Osteoblast (primary cell): ENCODE measurements around the gene ARHGAP11A. TPM values are rescaled to one million over a fixed set of nuclear protein-coding genes. Genes with fewer than 3 reads are reported as not detected.

Source experiments
- DNase-seq: peaks from one replicate; pipeline ENCODE4 v3.0.0; 2011; ENCODE audit warnings: low spot score, mixed read lengths; ENCODE audit not compliant: insufficient read length; ENCODE audit errors: missing footprints
- H2AFZ ChIP-seq: 2 replicates; pipeline ENCODE4 v1.6.0; 2011; ENCODE audit warnings: mild to moderate bottlenecking, low read length
- H3K27ac ChIP-seq: 2 replicates; pipeline ENCODE4 v1.5.1; 2011; ENCODE audit warnings: mild to moderate bottlenecking, low read depth, low read length, moderate library complexity
- H3K27me3 ChIP-seq: 2 replicates; pipeline ENCODE4 v1.6.0; 2012; ENCODE audit warnings: mild to moderate bottlenecking, control low read depth, inconsistent platforms, low read length, moderate library complexity; ENCODE audit not compliant: insufficient read depth
- H3K36me3 ChIP-seq: 2 replicates; pipeline ENCODE4 v1.5.1; 2011; ENCODE audit warnings: mild to moderate bottlenecking, low read length, control low read depth, moderate library complexity; ENCODE audit not compliant: insufficient read depth
- H3K4me1 ChIP-seq: 2 replicates; pipeline ENCODE4 v1.5.1; 2011; ENCODE audit warnings: mild to moderate bottlenecking, low read length, control low read depth, moderate library complexity; ENCODE audit not compliant: insufficient read depth
- H3K4me2 ChIP-seq: 2 replicates; pipeline ENCODE4 v1.6.0; 2011; ENCODE audit warnings: mild to moderate bottlenecking, low read length; ENCODE audit not compliant: insufficient read depth
- H3K4me3 ChIP-seq: fragments of 200-600 bp; sonication (generic); 3 replicates; pipeline ENCODE4 v1.5.1; 2012; ENCODE audit warnings: mild to moderate bottlenecking, low read length, inconsistent platforms; ENCODE audit not compliant: insufficient read depth
- H3K79me2 ChIP-seq: 2 replicates; pipeline ENCODE4 v1.6.0; 2012; ENCODE audit warnings: mild to moderate bottlenecking, low read length, control low read depth, inconsistent platforms; ENCODE audit not compliant: insufficient read depth
- H3K9me3 ChIP-seq: 2 replicates; pipeline ENCODE4 v1.5.1; 2011; ENCODE audit warnings: low read depth, low read length, control low read depth
- H4K20me1 ChIP-seq: 2 replicates; pipeline ENCODE4 v1.6.0; 2012; ENCODE audit warnings: mild to moderate bottlenecking, low read length, control low read depth; ENCODE audit not compliant: insufficient read depth
- total RNA-seq: library from RNA; depleted of rRNA; stranded (reverse); fragments of >200 nt; gene quantifications from 2 replicates; pipeline ENCODE4 v1.2.3, GENCODE V29; 2012
- TF ChIP-seq, protein P1 (sequence below): IDR thresholded peaks from 2 replicates; pipeline ENCODE4 v1.5.1; 2011; ENCODE audit warnings: mild to moderate bottlenecking, low read depth, low read length, moderate library complexity; ENCODE audit errors: extremely low read depth

The ARHGAP11A gene
- total RNA-seq, 1 donor = 7.2 TPM

- Histone ChIP-seq H3K27ac (no peak within 1 kb of the TSS), H3K4me2 (peak within 1 kb of the TSS; percentile 67), H4K20me1 (no peaks in the 10 kb centered on the region), H3K9me3 (no peaks in the 10 kb centered on the region), H3K4me1 (no peaks in the 10 kb centered on the region), H2AFZ (peak within 1 kb of the TSS; percentile 90), H3K27me3 (no peaks in the 10 kb centered on the region), H3K4me3 (peak within 1 kb of the TSS; percentile 65), H3K79me2 (peaks cover 3% of the 10 kb centered on the region), H3K36me3 (peaks cover 27% of the 10 kb centered on the region)
- TF ChIP-seq, protein P1, sequence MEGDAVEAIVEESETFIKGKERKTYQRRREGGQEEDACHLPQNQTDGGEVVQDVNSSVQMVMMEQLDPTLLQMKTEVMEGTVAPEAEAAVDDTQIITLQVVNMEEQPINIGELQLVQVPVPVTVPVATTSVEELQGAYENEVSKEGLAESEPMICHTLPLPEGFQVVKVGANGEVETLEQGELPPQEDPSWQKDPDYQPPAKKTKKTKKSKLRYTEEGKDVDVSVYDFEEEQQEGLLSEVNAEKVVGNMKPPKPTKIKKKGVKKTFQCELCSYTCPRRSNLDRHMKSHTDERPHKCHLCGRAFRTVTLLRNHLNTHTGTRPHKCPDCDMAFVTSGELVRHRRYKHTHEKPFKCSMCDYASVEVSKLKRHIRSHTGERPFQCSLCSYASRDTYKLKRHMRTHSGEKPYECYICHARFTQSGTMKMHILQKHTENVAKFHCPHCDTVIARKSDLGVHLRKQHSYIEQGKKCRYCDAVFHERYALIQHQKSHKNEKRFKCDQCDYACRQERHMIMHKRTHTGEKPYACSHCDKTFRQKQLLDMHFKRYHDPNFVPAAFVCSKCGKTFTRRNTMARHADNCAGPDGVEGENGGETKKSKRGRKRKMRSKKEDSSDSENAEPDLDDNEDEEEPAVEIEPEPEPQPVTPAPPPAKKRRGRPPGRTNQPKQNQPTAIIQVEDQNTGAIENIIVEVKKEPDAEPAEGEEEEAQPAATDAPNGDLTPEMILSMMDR = no peak
- DNase-seq = peak; percentile 50
Observed at GRCh38 chr15:32641517-32642059, 26.3 kb downstream of the ARHGAP11A start, which contains the start of gene SCG5. Gene SCG5 (plus strand): TSS chr15:32641710. CDS start chr15:32643593, 1,883 bp downstream.

DNA sequence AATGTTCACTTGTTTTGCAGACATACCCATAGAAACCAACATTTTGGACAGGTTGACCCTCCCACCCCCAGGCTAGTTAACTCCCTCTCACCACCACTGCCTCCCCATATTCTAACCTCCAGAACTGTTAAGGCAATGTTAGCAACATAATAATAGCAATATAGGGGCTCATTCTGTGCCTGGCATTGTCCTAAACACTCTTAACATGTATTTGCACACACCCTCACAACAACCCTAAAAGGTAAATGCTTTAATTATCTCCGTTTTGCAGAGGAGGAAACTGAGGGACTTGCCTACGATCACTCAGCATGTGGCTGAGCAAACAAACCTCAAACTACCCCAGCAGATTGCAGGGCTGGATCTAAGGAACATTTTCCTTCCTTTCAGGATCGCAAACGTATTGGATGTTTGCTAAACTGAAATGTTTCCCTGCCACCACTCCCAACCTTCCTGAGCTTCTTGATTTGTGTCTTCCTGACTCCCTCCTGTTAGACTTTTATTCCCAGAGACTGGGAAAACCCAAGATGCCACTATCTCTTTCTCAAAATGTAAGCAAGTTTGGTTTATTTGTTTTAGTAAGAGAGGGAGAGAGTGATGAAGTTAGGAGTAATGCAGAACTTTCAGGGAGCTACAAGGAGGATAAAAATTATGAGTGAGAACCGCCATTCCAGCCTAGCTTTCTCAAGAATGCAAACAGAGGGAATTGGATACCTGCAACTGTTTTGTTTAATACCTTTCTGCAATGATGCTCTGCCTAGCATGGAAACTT lies 27.5 kb downstream of the ARHGAP11A start:
- TF ChIP-seq, protein P1 = no peak
- Histone ChIP-seq H3K9me3 (no peaks in the 10 kb centered on the region), H2AFZ (peak overlapping the region; percentile 15), H3K4me3 (no peak overlapping the region), H3K79me2 (no peaks in the 10 kb centered on the region), H4K20me1 (no peaks in the 10 kb centered on the region), H3K27ac (no peak overlapping the region), H3K27me3 (no peaks in the 10 kb centered on the region), H3K4me2 (no peak overlapping the region), H3K36me3 (peaks cover 15% of the 10 kb centered on the region), H3K4me1 (no peaks in the 10 kb centered on the region)
- DNase-seq = peak; percentile 31

- Histone ChIP-seq H3K27me3 (no peaks in the 10 kb centered on the region), H3K9me3 (no peaks in the 10 kb centered on the region), H3K36me3 (peaks cover 8% of the 10 kb centered on the region), H3K4me1 (peaks cover under 1% of the 10 kb centered on the region), H2AFZ (no peak overlapping the region), H3K4me2 (no peak overlapping the region), H3K79me2 (no peaks in the 10 kb centered on the region), H3K4me3 (no peak overlapping the region), H4K20me1 (no peaks in the 10 kb centered on the region), H3K27ac (no peak overlapping the region)
- peak; percentile 10 for DNase-seq
- TF ChIP-seq, protein P1 = no peak
Observed at GRCh38 chr15:32643907-32644445, 28.7 kb downstream of the ARHGAP11A start.

DNA sequence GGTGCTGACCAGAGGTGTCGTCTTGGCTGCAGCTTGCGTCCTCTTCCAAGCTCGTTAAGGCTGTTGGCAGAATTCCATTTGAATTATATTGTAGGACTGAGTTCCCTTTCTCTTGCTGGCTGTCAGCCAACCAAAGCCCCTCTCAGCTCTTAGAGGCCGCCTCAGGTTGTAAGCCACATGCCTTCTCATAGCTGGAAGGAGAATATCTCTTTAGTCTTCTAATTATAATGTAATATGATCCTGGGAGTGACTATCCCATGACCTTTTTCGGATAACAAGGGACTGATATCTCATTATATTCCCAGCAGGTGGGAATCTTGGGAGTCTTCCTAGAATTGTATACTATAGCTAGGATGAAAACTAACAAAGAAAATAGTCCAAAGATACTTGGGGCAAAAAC lies 31.0 kb downstream of the ARHGAP11A start:
- H3K36me3 ChIP-seq = no peaks in the 10 kb centered on the region
- H4K20me1 ChIP-seq = no peaks in the 10 kb centered on the region
- TF ChIP-seq, protein P1 = no peak
- no peak overlapping the region for H3K27ac ChIP-seq
- peaks cover 13% of the 10 kb centered on the region for H3K4me1 ChIP-seq
- no peak overlapping the region for H2AFZ ChIP-seq
- no peak overlapping the region for H3K4me3 ChIP-seq
- no peaks in the 10 kb centered on the region for H3K9me3 ChIP-seq
- H3K4me2 ChIP-seq = no peak overlapping the region
- DNase-seq = no peak
- H3K79me2 ChIP-seq = peaks cover 2% of the 10 kb centered on the region
- H3K27me3 ChIP-seq = no peaks in the 10 kb centered on the region
